Smooth muscle cell (in vitro differentiated cells): Measurements from ENCODE around the gene GLI2. TPM values are rescaled to one million over a fixed set of nuclear protein-coding genes. Genes with fewer than 3 reads are reported as not detected.

Experiments used
- DNase-seq: peaks from one replicate; lab custom pipeline; 2025; ENCODE audit not compliant: unreplicated experiment; lab: John Stamatoyannopoulos, UW
- H2AFZ ChIP-seq: fragments of 200-600 bp; sonication (generic); 2 replicates; pipeline ENCODE4 v1.6.0; 2016; ENCODE audit warnings: antibody characterized with exemption, low read depth, mild to moderate bottlenecking
- H3F3A ChIP-seq: fragments of 200-600 bp; sonication (generic); 2 replicates; pipeline ENCODE4 v1.6.0; 2017; ENCODE audit warnings: antibody characterized with exemption, low read depth
- H3K27ac ChIP-seq: fragments of 200-600 bp; sonication (generic); 2 replicates; pipeline ENCODE4 v1.5.1; 2016; ENCODE audit warnings: low read depth, mild to moderate bottlenecking
- H3K27me3 ChIP-seq: fragments of 200-600 bp; sonication (generic); 2 replicates; pipeline ENCODE4 v1.6.1; 2016; ENCODE audit warnings: low read depth, mild to moderate bottlenecking
- H3K36me3 ChIP-seq: fragments of 200-600 bp; sonication (generic); 2 replicates; pipeline ENCODE4 v1.5.1; 2016; ENCODE audit warnings: low read depth
- H3K4me1 ChIP-seq: fragments of 200-600 bp; sonication (generic); 2 replicates; pipeline ENCODE4 v1.5.1; 2016; ENCODE audit warnings: low read depth
- H3K4me2 ChIP-seq: fragments of 200-600 bp; sonication (generic); 2 replicates; pipeline ENCODE4 v1.6.0; 2016; ENCODE audit warnings: mild to moderate bottlenecking
- H3K4me3 ChIP-seq: fragments of 200-600 bp; sonication (generic); 2 replicates; pipeline ENCODE4 v1.5.1; 2016; ENCODE audit warnings: mild to moderate bottlenecking
- H3K79me2 ChIP-seq: fragments of 200-600 bp; sonication (generic); 2 replicates; pipeline ENCODE4 v1.6.0; 2016; ENCODE audit warnings: low read depth, mild to moderate bottlenecking
- H3K9ac ChIP-seq: fragments of 200-600 bp; sonication (generic); 2 replicates; pipeline ENCODE4 v1.6.0; 2016; ENCODE audit warnings: low read depth
- H3K9me3 ChIP-seq: fragments of 200-600 bp; sonication (generic); replicated peaks from 2 replicates; pipeline ENCODE4 v1.5.1; 2016; ENCODE audit warnings: low read depth
- H4K20me1 ChIP-seq: fragments of 200-600 bp; sonication (generic); 2 replicates; pipeline ENCODE4 v1.6.0; 2016; ENCODE audit warnings: low read depth
- WGBS: methylation state at CpG from one replicate; pipeline ENCODE4 v1.1.7; 2016; ENCODE audit warnings: low lambda C conversion rate; 5-methylcytosine and 5-hydroxymethylcytosine counted together
- polyA plus RNA-seq: library from polyadenylated mRNA; unstranded; fragments of >200 nt; fragmentation: Nextera tagmentation; extraction: Ambion mirVana; gene quantifications from 2 replicates; pipeline ENCODE4 v1.2.1, GENCODE V29; 2016
- total RNA-seq: library from RNA; depleted of rRNA; stranded (reverse); fragments of >200 nt; gene quantifications from 2 replicates; pipeline ENCODE4 v1.2.3, GENCODE V29; 2014
- TF ChIP-seq, protein P1 (sequence below): fragments of 200-600 bp; sonication (generic); IDR thresholded peaks from 2 replicates; pipeline ENCODE4 v1.5.1; 2017; ENCODE audit warnings: borderline replicate concordance, mild to moderate bottlenecking, antibody characterized with exemption; ENCODE audit not compliant: insufficient read depth, poor library complexity, severe bottlenecking

GLI2 gene
- total and polyA plus RNA-seq, 2 experiments from 2014 or later = 9.4 to 10.6 TPM

DNA sequence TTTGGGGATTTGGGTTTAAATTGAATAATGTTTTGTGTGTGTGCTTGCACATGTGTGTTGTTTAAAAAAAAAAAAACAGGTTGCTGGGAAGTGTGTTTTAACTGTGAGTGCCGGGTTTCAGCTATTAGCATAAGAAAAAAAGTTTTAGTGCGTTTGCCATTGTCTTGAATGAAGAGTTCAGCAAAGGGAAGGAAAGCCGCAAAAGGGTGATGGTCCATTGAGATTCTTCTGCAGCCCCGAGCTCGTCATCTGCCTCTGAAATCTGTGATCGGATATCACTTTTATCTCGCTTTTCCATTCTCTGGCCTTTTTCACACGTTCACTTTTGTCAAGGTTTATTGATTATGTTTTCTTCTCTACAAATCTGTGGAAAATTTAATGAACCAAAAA is 4.7 kb downstream of the GLI2 start:
- peaks cover 76% of the 10 kb centered on the region for H3K79me2 ChIP-seq

DNA sequence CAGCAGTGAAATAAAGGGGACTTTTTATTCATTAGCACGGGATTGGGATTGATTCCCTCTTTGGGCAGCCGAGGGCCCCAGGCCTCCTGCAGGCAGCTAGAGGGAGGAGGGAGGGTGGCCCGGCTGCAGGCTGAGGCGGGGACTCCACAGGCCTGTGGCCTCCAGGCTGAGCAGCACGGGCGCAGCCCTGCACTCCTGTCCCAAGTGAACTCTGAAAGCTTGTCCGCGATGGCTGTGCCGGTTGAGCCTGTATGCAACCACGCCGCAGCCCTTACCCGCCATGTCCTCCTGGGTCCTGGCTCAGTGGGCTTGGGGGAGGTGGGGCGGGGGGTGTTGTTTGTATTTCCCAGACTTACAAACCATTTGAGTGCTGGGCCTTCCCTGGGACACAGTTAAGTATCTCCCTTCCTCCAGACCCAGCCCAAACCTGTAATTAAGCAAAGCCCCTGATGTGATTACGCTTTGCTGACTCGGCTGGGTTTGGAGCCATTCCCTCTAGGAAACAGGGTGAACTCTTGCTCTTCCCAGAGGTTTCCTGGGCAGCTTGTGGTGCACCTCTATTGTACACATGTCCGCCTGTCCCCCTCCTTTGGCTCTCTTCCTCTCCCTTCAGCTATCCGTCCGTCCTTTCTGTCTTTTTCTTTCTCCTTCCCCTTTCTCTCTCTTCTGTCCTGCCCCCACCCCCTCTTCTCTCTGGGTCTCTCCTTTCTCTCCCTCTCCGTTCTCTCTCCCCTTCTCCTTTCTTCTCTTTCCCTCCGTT is 5.3 kb downstream of the GLI2 start:
- Histone ChIP-seq H2AFZ (peak overlapping the region; percentile 64), H3K27ac (peak overlapping the region; percentile 87), H3K36me3 (no peaks in the 10 kb centered on the region), H3K4me3 (peak overlapping the region; percentile 48), H3K79me2 (peaks cover 82% of the 10 kb centered on the region), H3F3A (peaks cover 11% of the 10 kb centered on the region), H3K4me1 (peaks cover 47% of the 10 kb centered on the region), H3K9me3 (no peaks in the 10 kb centered on the region), H3K27me3 (no peaks in the 10 kb centered on the region), H3K4me2 (peak overlapping the region; percentile 100), H4K20me1 (peaks cover 22% of the 10 kb centered on the region), H3K9ac (peak overlapping the region; percentile 81)
- TF ChIP-seq, protein P1, sequence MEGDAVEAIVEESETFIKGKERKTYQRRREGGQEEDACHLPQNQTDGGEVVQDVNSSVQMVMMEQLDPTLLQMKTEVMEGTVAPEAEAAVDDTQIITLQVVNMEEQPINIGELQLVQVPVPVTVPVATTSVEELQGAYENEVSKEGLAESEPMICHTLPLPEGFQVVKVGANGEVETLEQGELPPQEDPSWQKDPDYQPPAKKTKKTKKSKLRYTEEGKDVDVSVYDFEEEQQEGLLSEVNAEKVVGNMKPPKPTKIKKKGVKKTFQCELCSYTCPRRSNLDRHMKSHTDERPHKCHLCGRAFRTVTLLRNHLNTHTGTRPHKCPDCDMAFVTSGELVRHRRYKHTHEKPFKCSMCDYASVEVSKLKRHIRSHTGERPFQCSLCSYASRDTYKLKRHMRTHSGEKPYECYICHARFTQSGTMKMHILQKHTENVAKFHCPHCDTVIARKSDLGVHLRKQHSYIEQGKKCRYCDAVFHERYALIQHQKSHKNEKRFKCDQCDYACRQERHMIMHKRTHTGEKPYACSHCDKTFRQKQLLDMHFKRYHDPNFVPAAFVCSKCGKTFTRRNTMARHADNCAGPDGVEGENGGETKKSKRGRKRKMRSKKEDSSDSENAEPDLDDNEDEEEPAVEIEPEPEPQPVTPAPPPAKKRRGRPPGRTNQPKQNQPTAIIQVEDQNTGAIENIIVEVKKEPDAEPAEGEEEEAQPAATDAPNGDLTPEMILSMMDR = no peak
- 5% methylated on average over 20 of the region's 20 CpGs for WGBS
- no peak for DNase-seq

More for the DNA sequence above, 4.7 kb downstream of the GLI2 start:
- Histone ChIP-seq H3K4me1 (peaks cover 47% of the 10 kb centered on the region), H3K36me3 (no peaks in the 10 kb centered on the region), H3F3A (peaks cover 11% of the 10 kb centered on the region), H3K9ac (no peak overlapping the region), H2AFZ (no peak overlapping the region), H4K20me1 (peaks cover 17% of the 10 kb centered on the region), H3K4me3 (peak overlapping the region; percentile 48), H3K27ac (peak overlapping the region; percentile 87), H3K9me3 (no peaks in the 10 kb centered on the region), H3K27me3 (no peaks in the 10 kb centered on the region), H3K4me2 (peak overlapping the region; percentile 100)
- DNase-seq = no peak
- TF ChIP-seq, protein P1 = no peak
- 29% methylated on average over 8 of the region's 8 CpGs for WGBS

DNA sequence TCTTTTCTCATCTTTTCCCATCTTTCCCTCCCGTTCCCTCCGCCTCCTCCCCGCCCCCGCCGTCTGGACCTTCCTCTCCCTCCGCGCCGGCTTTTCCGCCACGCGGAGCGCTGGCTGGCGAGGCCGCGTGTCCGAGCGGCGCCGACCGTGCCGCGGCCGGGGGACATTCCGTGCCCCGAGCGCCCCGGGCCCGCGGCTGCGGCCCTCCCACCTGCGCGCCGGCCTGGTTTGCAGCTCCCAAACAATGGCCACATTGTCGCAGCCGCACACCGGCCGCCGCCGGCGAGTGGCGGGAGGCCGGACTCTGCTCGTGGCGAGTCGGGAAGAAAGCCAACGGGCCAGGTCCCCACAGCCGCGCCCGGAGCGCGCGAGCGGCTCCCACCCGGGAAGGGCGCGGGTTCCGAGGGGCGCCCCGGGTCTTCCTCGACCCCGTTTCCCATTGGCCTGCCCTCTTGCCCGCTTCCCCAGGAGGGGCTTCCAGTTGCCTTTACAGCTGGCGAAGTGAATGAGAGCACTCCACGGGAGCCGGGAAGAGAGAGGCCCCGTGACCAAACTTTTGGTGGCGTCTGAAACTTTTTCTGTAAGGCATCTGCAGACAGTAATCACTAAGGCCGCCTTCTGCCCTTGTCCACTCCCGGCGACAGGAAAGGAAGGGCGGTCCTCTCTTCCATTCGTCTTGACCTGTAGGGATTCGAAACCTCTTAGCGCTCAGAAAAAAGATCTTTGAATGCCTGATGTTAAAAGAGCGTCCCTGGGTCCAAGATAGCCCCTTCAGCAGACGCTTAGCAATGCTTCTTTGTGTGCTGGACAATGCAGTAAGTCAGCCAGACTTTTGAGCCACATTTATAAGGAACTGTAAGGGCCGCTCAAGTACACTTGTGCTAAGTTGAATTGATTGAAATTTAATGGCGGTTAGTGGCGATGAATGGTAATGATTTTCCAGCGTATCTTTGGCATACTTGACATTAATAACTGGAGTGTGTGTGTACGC is 6.2 kb downstream of the GLI2 start:
- no peaks in the 10 kb centered on the region for H3K9me3 ChIP-seq
- no peaks in the 10 kb centered on the region for H3K27me3 ChIP-seq
- no peak for DNase-seq
- TF ChIP-seq, protein P1 = no peak
- peak overlapping the region; percentile 48 for H3K4me3 ChIP-seq
- H3K79me2 ChIP-seq = peaks cover 91% of the 10 kb centered on the region
- H4K20me1 ChIP-seq = peaks cover 28% of the 10 kb centered on the region
- peaks cover 6% of the 10 kb centered on the region for H3F3A ChIP-seq
- peak overlapping the region; percentile 87 for H3K27ac ChIP-seq
- H3K9ac ChIP-seq = peak overlapping the region; percentile 81
- H3K36me3 ChIP-seq = no peaks in the 10 kb centered on the region
- H2AFZ ChIP-seq = peak overlapping the region; percentile 67
- H3K4me2 ChIP-seq = peak overlapping the region; percentile 100
- H3K4me1 ChIP-seq = peaks cover 47% of the 10 kb centered on the region
- WGBS = 7% methylated on average over 72 of the region's 81 CpGs
